HT-29 (cell line): ENCODE results near the gene ZBTB7C. TPM values are rescaled to one million over a fixed set of nuclear protein-coding genes. Genes with fewer than 3 reads are reported as not detected.
A peak's percentile ranks its signal among the peaks of the same experiment; 100 is the strongest.

Experiments used
- DNase-seq: peaks from one replicate; pipeline ENCODE4 v3.0.0-alpha.2; 2015; ENCODE audit warnings: low spot score
- total RNA-seq: library from RNA; depleted of rRNA; stranded (reverse); fragments of >200 nt; shearing (Covaris generic); gene quantifications from 2 replicates; pipeline ENCODE4 v1.2.3, GENCODE V29; 2014

The ZBTB7C gene
- total RNA-seq, 1 experiment from 2014 or later: 15.1 TPM

- DNase-seq: no peak
These were observed 53.7 kb downstream of the ZBTB7C start for GRCh38 chr18:48355276-48356115.

GRCh38 chr18:48354746-48355260, 54.4 kb downstream of the ZBTB7C start:
- DNase-seq: no peak

GRCh38 chr18:48352051-48352755, 57.0 kb downstream of the ZBTB7C start:
- no peak for DNase-seq

- DNase-seq: no peak
These were observed 57.8 kb downstream of the ZBTB7C start for GRCh38 chr18:48351216-48352050.

- no peak for DNase-seq
These were observed 60.4 kb downstream of the ZBTB7C start for GRCh38 chr18:48348739-48349138.

GRCh38 chr18:48347756-48348326, 61.3 kb downstream of the ZBTB7C start:
- DNase-seq: no peak

GRCh38 chr18:48345596-48345995, 63.6 kb downstream of the ZBTB7C start:
- peak; percentile 43 for DNase-seq

- no peak for DNase-seq
These were observed 66.6 kb downstream of the ZBTB7C start for GRCh38 chr18:48342581-48342980.

- no peak for DNase-seq
These were observed 67.1 kb downstream of the ZBTB7C start for GRCh38 chr18:48342125-48342524.

GRCh38 chr18:48340560-48340959, 68.6 kb downstream of the ZBTB7C start:
- no peak for DNase-seq

- DNase-seq: no peak
These were observed 69.5 kb downstream of the ZBTB7C start for GRCh38 chr18:48339692-48340091.

GRCh38 chr18:48338915-48339314, 70.3 kb downstream of the ZBTB7C start:
- DNase-seq: no peak

GRCh38 chr18:48337053-48337452, 72.1 kb downstream of the ZBTB7C start:
- DNase-seq: no peak

GRCh38 chr18:48336332-48336731, 72.9 kb downstream of the ZBTB7C start:
- peak; percentile 68 for DNase-seq

- DNase-seq: no peak
These were observed 73.4 kb downstream of the ZBTB7C start for GRCh38 chr18:48335829-48336228.

GRCh38 chr18:48334845-48335244, 74.3 kb downstream of the ZBTB7C start:
- DNase-seq: no peak

- DNase-seq: no peak
These were observed 75.6 kb downstream of the ZBTB7C start for GRCh38 chr18:48333563-48333962.

GRCh38 chr18:48330016-48330991, 78.9 kb downstream of the ZBTB7C start:
- DNase-seq: no peak

- DNase-seq: no peak
These were observed 80.5 kb downstream of the ZBTB7C start for GRCh38 chr18:48328473-48329210.
